GM19455 (cell line): ENCODE measurements around the gene MAP2K7.

Source experiments
- ATAC-seq: cut with Tn5 transposase; IDR thresholded peaks from one replicate; pipeline ENCODE4 v1.9.1; 2021; ENCODE audit not compliant: unreplicated experiment

MAP2K7 gene

DNA sequence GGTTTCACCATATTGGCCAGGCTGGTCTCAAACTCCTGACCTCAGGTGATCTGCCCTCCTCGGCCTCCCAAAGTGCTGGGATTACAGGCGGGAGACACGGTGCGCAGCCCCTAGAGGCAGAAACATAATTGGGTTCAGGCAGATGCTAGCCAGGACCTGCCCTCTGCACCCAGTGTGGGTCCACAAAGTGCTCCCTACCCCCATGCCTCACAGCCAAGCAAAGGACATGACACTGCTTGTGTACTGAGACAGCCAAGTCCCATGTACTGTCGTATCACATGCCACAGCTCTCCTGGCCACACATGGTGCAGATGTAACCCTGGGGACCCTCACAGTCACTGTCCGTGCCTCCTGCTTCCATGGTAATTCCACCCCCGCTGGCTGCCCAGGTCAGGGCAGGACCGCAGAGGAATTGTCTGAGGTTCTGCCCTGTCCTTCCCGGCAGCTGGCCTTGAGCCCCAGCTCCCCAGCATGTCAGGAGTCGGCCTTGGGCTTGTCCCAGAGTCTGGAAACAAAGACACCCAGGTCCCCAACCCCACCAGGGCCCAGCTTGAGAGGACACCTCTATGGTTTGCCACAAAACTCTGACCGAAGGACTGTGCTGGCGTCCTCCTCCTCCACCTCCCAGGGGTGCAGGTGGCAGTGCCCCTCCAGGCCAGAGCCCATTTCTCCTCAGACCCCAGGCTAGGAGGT, 37.1 kb upstream of the MAP2K7 start:
- no peak for ATAC-seq

DNA sequence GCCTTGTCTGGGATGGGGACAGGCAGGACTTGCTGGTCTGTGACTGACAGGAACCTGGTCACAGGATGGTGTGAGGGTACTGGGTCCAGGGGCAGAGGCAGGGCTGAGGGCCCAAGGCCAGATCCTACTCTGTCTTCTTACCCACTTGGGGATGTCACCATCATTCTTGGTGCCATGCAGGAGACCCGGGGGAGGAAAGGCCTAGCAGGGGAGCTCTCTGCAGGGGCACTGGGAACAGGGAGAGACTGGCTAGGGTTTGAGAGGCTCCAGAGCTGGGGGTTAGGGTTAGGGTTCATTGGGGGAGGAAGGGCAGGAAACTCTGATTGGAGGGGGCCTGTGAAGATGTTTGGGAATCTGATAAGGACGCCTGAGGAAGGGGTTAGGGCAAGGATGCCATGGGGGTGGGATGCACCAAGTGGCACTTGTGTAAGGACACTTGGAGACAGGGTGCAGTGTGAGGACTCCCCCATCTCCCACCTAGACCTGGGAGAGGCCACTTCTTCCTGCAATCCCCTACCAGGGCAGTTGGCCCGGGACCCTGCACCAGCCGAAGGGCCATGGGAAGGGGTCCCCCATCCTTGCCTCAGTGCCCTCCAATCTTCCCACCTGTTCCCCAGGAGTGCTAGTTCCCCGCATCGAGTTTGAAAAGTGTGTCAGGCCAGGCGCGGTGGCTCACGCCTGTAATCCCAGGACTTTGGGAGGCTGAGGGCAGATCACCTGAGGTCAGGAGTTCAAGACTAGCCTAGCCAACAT, 36.4 kb upstream of the MAP2K7 start:
- ATAC-seq = no peak

DNA sequence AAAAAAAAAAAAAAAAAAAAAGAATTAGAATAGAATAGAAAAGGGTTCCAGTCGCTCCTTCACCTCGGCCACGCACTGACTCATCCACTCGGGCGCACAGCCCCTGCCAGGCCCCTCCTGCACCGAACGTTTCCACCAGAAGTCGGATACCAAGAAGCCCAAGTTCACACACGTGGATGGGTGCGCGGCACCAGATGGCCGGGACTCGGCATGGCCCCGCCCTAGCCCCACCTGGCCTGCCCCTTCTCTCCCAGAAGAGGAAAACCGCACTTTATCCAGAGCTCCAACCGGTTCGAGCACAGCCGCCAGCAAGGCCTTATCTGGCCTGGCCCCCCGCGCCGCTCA, 35.4 kb upstream of the MAP2K7 start:
- ATAC-seq = no peak

DNA sequence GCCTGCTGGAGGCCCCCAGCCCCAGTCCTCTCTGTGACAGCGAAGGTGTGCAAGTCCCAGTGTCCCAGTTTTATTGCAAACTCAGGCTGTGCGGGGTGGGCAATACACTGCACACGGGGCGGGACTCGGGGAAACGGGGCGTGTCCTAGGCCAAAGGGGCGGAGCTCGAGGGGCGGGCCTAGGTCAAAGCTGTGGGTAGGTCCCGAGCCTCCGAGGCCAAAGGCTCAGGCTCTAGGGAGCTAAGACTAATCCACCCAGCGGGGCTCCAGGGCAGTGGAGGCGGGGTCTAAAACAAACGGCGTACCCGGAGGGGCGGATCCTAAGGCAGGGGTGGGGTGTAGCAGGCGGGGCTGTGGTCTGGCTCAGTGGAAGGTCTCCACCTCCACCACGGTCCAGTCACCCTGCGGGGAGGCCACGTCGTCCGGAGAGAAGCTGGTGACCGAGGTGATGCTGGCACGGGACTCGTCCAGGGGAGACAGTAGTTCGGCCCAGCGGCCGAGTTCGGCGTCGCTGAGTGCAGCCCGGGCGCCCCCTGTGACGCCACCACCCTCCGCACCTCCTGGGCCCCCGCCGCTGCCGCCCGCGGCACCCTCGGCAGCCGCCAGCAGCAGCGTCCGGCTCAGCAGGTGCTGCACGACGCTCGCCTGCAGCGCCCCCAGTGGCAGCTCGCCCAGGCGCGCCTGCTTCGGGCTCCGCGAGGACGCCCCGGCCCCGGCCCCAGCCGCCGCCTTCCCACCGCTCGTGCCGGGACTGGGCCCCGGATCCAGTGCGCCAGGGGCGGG, 34.8 kb upstream of the MAP2K7 start:
- ATAC-seq = peak; percentile 64

DNA sequence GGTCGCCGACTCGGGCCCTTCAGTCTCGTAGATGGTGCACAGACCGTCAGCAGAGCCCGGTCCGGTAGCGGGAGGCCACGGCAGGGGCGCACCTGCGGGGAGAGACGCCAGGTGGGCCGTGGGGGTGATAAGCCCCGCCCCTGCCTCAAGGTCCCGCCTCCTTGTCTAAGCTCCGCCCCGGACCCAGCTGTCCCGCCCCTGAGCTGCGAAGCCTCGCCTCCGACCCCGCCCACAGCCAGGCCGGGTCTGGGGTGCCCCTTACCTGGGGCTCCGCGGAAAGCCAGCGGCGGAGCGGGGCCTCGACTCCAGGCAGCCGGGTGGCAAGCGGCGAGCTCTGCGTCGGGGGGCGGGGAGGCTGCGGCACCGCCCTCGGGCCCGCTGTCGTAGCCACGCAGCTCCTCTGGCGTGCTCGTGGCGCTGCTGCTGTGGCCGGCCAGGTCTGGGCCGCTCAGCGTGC, 34.2 kb upstream of the MAP2K7 start:
- ATAC-seq = peak; percentile 56

DNA sequence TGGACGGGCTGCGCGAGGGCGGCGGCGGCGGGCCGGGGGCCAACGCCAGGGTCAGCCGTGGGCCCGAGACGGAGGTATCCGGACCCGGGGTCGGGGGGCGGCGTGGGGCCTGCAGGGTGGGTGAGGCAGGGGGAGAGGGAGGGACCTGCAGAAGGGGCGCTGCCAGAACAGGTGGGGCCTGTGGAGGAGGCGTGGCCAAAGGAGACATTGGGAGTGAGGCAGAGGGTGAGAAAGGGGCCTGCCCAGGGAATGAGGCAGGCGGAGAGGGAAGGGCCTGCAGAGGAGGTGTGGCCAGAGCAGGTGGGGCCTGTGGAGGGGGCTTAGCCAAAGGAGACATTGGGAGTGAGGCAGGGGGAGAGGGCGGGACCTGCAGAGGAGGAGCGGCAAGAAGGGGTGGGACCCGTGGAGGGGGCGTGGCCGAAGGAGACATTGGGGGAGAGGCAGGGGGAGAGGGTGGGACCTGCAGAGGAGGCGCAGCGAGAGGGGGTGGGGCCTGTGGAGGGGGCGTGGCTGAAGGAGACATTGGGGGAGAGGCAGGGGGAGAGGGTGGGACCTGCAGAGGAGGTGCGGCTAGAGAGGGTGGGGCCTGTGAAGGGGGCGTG, 33.7 kb upstream of the MAP2K7 start:
- ATAC-seq = no peak

DNA sequence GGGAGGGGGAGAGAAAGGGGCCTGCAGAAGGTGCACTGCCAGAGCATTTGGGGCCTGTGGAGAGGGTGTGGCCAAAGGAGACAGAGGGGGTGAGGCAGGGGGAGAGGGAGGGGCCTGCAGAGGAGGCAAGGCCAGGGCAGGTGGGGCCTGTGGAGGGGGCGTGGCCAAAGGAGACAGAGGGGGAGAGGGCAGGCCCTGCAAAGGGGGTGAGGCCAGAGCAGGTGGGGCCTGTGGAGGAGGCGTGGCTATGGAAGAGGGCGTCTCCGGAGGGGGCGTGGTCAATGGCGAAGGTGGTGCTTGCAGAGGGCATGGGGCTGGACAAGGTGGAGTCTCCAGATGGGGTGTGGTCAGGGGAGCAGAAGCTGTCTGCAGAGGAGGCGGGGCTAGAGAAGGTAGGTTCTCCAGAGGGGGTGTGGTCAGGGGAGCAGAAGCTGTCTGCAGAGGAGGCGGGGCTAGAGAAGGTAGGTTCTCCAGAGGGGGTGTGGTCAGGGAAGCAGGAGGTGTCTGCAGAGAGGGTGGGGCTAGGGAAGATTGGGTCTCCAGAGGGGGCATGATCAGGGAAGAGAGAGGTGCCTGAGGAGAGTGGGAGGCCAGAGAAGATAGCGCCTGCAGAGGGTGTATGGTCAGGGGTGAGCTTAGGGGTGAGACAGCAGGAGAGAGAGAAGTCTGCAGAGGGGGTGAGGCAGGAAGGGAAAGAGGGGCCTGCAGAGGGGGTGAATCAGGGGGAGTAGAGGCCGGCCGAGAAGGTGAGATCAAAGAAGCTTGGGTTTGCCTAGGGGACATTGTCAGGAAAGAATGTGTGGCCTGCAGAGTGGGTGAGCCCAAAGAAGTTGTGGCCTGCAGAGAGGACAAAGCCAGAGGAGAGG, 32.9 kb upstream of the MAP2K7 start:
- ATAC-seq = no peak

DNA sequence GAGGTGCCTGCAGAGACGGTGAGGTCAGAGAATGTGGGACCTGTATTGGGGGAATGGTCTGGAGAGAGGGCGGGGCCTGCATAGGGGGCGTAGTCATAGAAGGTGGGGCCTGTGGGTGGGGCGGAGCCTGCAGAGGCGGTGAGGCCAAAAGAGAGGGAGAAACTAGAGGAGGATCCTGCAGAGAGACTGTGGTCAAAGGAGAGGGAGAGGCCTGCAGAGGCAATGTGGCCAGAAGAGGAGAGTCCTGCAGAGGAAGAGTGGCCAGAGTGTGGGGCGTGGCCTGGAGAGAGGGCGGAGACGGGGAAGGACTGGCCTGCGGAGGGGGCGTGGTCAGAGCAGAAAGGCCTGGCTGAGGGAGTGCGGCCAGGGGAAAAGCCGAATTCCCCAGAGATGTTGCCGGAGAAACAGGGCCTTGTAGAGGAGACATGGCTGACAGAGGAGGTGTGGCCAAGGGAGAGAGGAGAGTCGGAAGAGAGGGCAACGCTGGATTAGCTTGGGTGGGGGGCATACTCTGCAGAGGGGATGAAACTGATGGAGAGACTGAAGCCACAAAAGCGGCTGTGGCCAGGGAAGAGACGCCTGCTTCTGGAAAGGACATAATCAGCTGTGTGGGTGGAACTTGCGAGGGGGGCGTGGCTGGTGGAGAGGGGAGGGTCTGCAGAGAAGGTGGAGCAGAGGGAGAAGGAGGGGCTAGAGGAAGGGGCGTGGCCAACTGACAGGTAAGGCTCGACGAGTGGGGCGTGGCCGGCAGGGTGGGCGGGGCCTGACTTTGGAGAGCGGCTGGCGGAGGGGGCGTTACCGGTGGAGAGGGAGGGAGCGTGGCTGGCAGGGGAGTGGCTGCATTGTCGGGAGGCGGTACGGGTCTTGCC, 32.0 kb upstream of the MAP2K7 start:
- no peak for ATAC-seq

DNA sequence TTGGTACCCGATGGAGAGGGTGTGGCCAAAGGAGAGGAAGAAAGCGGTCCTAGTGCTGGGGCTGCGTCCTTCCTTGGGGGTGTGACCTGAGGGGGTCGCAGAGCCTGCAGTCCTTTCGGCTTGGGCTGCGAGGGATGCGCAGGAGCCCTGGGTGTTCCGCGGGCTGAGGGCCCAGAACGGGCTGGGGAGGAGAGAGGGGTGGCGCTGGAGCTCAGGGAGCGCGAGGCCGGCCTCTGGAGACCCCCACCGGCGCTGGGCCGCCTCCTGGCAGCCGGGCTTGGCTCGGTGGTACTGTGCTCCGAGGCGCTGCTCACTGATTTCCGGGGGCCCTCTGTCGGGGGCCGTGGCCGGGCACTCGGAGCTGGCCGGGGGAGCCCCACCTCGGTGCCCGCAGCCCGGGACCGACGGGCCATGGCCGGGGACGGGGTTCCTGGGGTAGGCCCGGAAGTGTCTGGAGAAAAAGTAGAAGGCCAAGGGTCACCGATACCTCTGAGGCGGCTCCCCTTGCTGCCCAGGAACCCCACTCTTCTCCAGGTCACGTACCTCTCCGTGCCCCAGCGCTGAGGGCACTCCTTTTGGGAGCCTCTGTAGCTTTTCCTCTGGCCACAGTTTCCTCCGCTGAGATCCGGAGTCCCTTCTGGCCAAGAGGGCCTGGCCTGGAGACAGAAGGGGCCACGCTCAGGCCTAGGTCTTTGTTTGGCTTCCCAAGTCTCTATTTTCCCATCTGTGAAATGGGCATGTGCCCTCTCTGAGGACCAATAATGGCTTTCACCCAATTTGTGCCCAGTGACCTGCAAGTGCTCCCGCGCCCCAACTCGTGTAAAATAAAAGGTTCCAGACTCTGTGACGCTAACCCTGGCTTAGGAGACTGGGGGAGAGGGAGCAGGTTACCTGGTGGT, 31.1 kb upstream of the MAP2K7 start:
- ATAC-seq = no peak

DNA sequence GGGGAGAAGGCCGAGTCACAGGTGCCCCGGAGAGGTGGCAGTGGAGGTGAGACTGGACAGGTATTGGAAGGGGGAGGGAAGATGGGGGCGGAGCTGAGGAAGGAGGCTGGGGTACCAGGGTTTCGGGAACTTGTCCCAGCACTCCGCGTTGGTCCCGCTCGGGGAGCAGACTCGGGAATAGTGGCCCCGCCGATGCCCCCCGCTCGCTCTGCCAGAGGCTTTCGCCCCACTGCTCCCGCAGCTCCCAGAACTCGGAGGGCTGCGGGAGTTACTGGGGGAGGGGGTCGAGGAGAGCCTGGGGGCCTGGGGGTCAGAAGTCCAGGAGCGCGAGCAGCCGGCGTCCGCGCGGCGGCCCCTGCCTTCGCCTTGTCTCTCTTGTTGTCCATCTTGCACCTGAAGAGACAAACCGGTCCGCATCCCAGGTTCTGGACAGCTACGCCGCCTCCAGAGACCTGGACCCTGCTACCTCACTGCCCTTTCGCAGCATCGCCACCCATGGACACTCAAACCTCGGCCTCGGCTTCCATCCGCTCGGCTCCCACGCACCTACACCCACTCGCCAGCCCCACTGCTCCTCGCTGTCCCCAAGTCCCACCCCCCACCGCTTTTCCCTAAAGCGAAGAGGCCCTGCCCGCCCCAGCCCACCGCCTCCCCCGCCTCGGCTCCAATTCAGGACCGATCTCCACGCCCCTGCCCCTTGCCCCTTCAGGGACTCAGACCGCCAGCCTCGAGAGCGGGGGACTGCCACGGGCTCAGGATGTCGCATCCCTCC, 30.2 kb upstream of the MAP2K7 start:
- ATAC-seq = no peak

DNA sequence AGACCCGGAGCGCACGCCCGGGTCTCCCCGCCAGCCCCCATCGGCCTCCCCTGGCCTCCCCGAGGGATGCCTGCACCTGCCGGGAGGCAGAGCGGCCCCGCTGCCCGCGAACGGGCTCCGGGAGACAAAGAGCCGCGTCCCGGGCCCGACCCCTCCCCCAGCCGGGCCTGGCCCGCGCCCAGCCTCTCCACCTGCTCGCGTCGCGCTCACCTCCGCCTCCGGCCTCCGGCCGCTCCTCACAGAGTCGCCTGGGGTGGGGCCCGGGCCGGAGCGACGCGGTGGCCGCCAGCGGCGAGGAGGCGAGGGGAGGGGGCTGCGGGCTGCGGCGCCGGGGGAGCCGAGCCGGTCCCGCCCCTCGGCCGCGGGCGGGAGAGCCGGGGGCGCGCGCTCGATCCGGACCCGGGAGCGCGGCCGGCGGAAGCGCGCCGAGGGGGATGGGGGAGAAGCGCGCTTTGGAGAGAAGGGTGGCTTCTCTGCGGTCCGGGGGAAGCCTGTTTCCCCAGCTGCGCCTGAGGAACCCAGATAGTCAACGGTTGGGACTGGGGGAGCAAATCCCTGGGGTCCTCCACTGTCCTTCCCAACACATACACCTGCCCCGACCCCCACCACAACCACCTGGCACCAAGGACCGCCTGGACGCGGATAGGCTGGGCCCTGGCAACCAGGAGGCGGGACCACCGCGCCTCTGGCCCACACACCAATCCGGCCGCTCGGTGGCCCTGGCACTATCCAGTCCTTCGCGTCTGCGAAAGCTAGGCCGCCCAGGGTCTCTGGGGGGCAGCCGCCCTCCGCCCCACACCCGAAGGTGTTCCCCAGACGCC, 29.4 kb upstream of the MAP2K7 start, which contains the start of gene PRR36:
TSS of gene PRR36 (minus strand) at position 315 of the 821 bp plus-strand sequence. CDS start 701 bp downstream, outside the sequence.
- ATAC-seq = no peak

DNA sequence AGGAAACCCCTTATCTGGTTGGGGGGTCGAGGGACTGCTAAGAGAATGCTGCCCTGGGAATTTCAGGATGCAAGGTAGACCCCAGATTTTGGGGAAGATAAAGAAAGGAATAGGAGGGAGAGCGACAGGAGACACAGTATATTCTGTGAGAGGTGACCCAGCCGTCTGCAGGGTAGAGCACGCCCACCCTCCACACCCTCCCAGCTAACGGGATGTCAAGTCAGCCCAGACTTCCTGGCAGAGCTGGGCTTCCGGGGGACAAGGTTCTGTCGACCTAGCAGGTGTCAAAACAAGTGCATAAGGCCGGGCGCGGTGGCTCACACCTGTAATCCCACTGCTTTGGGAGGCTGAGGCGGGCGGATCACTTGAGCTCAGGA, 28.8 kb upstream of the MAP2K7 start:
- ATAC-seq = no peak

DNA sequence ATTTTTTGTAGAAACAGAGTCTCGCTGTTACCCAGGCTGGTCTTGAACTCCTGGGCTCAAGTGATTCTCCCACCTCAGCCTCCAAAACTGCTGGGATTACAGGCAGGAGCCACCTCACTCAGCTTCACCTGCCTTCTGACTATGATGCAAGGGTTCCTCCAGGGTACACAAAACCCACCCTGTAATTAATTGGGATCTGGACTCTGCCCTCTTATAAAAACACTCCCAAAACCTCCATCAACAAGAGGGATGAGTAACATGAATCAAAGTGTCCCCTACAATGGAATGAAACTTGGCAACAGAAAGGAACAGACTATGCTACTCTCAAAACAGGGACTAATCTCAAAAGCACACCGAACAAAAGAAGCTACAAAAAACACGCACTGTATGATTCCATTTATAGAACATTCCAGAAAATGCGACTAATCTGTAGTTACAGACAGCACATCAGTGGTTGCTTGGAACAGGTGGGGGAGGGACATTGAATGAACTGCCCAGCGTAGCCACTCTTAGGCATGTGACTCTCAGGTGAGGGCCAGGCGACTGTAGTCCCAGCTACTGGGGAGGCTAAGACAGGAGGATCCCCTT, 26.3 kb upstream of the MAP2K7 start:
- no peak for ATAC-seq

DNA sequence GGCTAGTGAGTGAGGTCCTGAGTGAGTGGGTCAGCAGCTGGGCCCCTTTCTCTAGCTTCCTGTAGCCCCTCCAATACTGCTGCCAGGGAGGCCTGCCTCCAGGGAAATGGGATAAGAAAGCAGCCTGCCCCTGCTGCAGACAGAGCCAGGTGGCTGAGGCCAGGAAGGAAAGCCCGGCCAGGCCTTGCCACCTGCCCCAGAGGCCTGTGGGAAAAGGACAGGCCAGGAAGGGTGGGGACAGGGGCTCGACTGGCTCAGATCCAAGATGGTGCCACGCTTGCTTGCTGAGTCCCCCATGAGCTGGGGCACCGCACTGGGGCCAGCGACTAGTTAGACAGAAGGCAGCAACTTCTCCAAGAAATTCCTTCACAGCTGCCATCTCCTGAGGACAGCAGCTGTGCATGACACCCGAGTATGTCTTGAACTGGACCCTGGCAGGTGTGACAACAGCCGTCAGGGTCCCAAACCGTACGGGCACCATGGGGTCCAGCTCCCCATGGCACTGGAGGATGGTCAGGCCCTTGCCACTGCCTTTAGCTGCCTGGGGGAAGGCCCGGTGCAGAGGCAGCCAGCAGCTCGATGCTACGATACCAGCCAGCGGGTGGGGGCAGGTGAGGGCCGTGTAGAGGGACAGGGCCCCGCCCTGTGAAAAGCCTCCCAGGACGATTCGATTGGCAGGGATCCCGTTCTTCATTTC, 24.4 kb upstream of the MAP2K7 start:
- ATAC-seq = no peak

DNA sequence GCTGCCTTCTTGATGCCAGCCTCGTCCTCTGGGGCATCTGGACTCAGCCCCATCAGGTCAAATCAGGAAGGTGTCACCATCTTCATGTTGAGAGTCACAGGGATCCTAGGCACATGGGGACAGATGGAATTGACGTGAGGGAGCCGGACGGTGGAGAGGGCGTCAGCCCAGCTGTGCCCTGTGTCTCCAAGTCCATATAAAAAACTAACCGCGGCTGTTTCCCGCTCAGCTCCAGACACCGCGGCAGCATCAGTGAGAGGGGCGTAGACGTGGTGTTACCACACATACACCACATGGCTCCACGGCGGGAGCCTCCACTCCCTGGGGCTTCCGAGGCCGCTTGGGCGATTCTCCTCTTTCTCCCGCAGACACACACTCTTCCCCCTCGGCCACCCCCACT, 23.8 kb upstream of the MAP2K7 start:
- no peak for ATAC-seq

DNA sequence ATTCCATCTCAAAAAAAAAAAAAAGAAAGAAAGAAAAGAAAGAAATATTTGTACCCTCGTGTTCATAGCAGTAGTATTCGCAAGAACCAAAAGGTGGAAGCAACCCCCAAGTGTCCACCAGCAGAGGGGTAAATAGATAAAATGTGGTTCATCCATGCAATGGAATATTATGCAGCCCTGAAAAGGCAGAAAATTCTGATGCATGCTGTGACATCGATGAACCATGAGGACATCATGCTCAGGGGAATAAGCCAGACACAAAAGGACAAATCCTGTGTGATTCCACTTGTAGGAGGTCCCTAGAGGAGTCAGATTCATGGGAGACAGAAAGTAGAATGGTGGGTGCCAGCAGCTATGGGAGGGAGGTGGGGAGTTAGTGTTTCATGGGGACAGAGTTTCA, 21.8 kb upstream of the MAP2K7 start:
- no peak for ATAC-seq
